DOHH2 (cell line): ENCODE data around the gene NKX2-2.

Experiments used
- H3F3A ChIP-seq: fragments of 200-600 bp; sonication (generic), shearing (Covaris generic); 2 replicates; pipeline ENCODE4 v1.6.0; 2016; ENCODE audit warnings: antibody characterized with exemption, mild to moderate bottlenecking; ENCODE audit not compliant: control insufficient read depth, insufficient read depth
- H3K27ac ChIP-seq: fragments of 200-600 bp; sonication (generic); 2 replicates; pipeline ENCODE4 v1.5.1; 2014; ENCODE audit warnings: low read depth, mild to moderate bottlenecking, low read length, moderate library complexity
- H3K27me3 ChIP-seq: fragments of 200-600 bp; sonication (generic); 2 replicates; pipeline ENCODE4 v1.6.1; 2014; ENCODE audit warnings: mild to moderate bottlenecking, low read length, mixed read lengths; ENCODE audit not compliant: control insufficient read depth
- H3K36me3 ChIP-seq: fragments of 200-600 bp; sonication (generic); 2 replicates; pipeline ENCODE4 v1.6.1; 2014; ENCODE audit warnings: mild to moderate bottlenecking, low read length, moderate library complexity, mixed read lengths; ENCODE audit not compliant: control insufficient read depth
- H3K4me1 ChIP-seq: fragments of 200-600 bp; sonication (generic); 2 replicates; pipeline ENCODE4 v1.6.1; 2014; ENCODE audit warnings: mild to moderate bottlenecking, low read length, mixed read lengths; ENCODE audit not compliant: control insufficient read depth
- H3K4me2 ChIP-seq: fragments of 200-600 bp; sonication (generic); 2 replicates; pipeline ENCODE4 v1.6.0; 2014; ENCODE audit warnings: mild to moderate bottlenecking, low read length, moderate library complexity
- H3K4me3 ChIP-seq: fragments of 200-600 bp; sonication (generic); 2 replicates; pipeline ENCODE4 v1.5.1; 2014; ENCODE audit warnings: mild to moderate bottlenecking, low read length, mixed read lengths
- H3K79me2 ChIP-seq: fragments of 200-600 bp; sonication (generic); 2 replicates; pipeline ENCODE4 v1.6.1; 2014; ENCODE audit warnings: mild to moderate bottlenecking, low read length, mixed read lengths; ENCODE audit not compliant: control insufficient read depth
- H3K9me2 ChIP-seq: fragments of 200-600 bp; sonication (generic); replicated peaks from 2 replicates; pipeline ENCODE4 v1.6.1; 2014; ENCODE audit warnings: mild to moderate bottlenecking, low read length, mixed read lengths; ENCODE audit not compliant: control insufficient read depth
- H3K9me3 ChIP-seq: fragments of 200-600 bp; sonication (generic); 2 replicates; pipeline ENCODE4 v1.6.1; 2014; ENCODE audit warnings: antibody characterized with exemption, low read length, mixed read lengths; ENCODE audit not compliant: control insufficient read depth, insufficient read depth
- H4K20me1 ChIP-seq: fragments of 200-600 bp; sonication (generic); 2 replicates; pipeline ENCODE4 v1.6.0; 2014; ENCODE audit warnings: low read depth, mild to moderate bottlenecking, antibody characterized with exemption, low read length, moderate library complexity; ENCODE audit not compliant: control insufficient read depth, insufficient read depth
- EZH2phosphoT487 ChIP-seq: fragments of 200-600 bp; sonication (generic); IDR thresholded peaks from 2 replicates; pipeline ENCODE4 v1.6.1; 2017; ENCODE audit warnings: borderline replicate concordance, mild to moderate bottlenecking, antibody characterized with exemption, low read length, moderate library complexity, mixed read lengths
- TF ChIP-seq, protein P1 (sequence below): fragments of 200-600 bp; sonication (generic); IDR thresholded peaks from one replicate; pipeline ENCODE4 v1.5.1; 2014; ENCODE audit warnings: antibody characterized with exemption, mild to moderate bottlenecking, low read depth, low read length; ENCODE audit not compliant: poor library complexity, severe bottlenecking

The NKX2-2 gene

DNA sequence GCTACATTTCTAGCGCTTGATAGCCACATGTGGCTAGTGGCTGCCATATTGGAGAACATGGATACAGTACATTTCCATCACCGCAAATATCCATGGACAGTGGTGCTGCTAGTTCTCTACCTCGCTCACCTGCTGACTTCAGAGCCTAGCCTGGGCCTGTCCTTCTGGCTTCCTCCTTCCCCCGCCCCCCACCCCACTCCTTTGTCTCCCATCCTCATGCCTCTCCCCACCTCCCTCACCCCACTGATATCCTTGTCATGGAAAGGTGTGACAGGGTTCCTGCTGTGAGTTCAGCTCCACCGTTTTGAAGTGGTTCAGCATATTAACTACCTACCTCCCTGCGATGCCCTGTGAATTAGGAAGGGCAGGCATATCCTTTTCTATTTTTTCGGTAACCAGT lies 14.2 kb downstream of the NKX2-2 start:
- H3K36me3 ChIP-seq = no peaks in the 10 kb centered on the region
- no peaks in the 10 kb centered on the region for H3F3A ChIP-seq
- no peaks in the 10 kb centered on the region for H3K9me2 ChIP-seq
- no peaks in the 10 kb centered on the region for H3K4me1 ChIP-seq
- no peak overlapping the region for H3K27ac ChIP-seq
- H3K9me3 ChIP-seq = no peaks in the 10 kb centered on the region
- no peak for TF ChIP-seq EZH2phosphoT487
- TF ChIP-seq, protein P1, sequence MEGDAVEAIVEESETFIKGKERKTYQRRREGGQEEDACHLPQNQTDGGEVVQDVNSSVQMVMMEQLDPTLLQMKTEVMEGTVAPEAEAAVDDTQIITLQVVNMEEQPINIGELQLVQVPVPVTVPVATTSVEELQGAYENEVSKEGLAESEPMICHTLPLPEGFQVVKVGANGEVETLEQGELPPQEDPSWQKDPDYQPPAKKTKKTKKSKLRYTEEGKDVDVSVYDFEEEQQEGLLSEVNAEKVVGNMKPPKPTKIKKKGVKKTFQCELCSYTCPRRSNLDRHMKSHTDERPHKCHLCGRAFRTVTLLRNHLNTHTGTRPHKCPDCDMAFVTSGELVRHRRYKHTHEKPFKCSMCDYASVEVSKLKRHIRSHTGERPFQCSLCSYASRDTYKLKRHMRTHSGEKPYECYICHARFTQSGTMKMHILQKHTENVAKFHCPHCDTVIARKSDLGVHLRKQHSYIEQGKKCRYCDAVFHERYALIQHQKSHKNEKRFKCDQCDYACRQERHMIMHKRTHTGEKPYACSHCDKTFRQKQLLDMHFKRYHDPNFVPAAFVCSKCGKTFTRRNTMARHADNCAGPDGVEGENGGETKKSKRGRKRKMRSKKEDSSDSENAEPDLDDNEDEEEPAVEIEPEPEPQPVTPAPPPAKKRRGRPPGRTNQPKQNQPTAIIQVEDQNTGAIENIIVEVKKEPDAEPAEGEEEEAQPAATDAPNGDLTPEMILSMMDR = no peak
- H4K20me1 ChIP-seq = no peaks in the 10 kb centered on the region
- H3K27me3 ChIP-seq = no peaks in the 10 kb centered on the region
- H3K79me2 ChIP-seq = no peaks in the 10 kb centered on the region
- no peak overlapping the region for H3K4me2 ChIP-seq
- H3K4me3 ChIP-seq = no peak overlapping the region

DNA sequence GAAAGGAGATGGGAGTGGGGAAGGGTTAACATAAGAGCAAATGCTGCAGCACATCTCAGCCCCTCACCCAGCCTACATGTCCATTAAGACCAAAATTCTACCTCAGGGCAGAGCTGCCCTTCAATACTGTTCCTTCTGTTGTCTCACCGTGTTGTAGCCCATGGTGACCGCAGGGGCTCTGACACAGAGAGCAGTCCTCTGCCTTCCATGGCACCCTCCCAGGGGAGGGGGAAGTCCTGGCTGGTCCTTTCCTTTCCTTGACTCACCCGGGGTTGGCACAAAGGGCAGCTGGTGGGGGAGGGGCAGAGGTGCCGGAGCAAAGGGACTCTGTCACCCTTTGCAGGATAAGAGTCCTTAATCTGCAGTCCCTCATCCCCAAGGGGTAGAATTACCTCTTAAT lies 15.2 kb downstream of the NKX2-2 start:
- Histone ChIP-seq H3K4me3 (no peak overlapping the region), H4K20me1 (no peaks in the 10 kb centered on the region), H3K36me3 (no peaks in the 10 kb centered on the region), H3K4me2 (no peak overlapping the region), H3K27me3 (no peaks in the 10 kb centered on the region), H3K79me2 (no peaks in the 10 kb centered on the region), H3K4me1 (no peaks in the 10 kb centered on the region), H3K9me3 (no peaks in the 10 kb centered on the region), H3K27ac (no peak overlapping the region), H3K9me2 (no peaks in the 10 kb centered on the region), H3F3A (no peaks in the 10 kb centered on the region)
- TF ChIP-seq, protein P1 = no peak
- no peak for TF ChIP-seq EZH2phosphoT487

- Histone ChIP-seq H3K36me3 (no peaks in the 10 kb centered on the region), H3K27me3 (no peaks in the 10 kb centered on the region), H4K20me1 (no peaks in the 10 kb centered on the region), H3K9me2 (no peaks in the 10 kb centered on the region), H3K4me1 (no peaks in the 10 kb centered on the region), H3K4me3 (no peak overlapping the region), H3K4me2 (no peak overlapping the region), H3K9me3 (no peaks in the 10 kb centered on the region), H3F3A (no peaks in the 10 kb centered on the region), H3K27ac (no peak overlapping the region), H3K79me2 (no peaks in the 10 kb centered on the region)
- no peak for TF ChIP-seq EZH2phosphoT487
- TF ChIP-seq, protein P1 = no peak
Measured at GRCh38 chr20:21498195-21498594, 15.7 kb downstream of the NKX2-2 start.

- Histone ChIP-seq H3K36me3 (no peaks in the 10 kb centered on the region), H3K4me2 (no peak overlapping the region), H3K4me3 (no peak overlapping the region), H3K27ac (no peak overlapping the region), H3K79me2 (no peaks in the 10 kb centered on the region), H3F3A (no peaks in the 10 kb centered on the region), H3K4me1 (no peaks in the 10 kb centered on the region), H3K9me2 (no peaks in the 10 kb centered on the region), H3K27me3 (peaks cover 4% of the 10 kb centered on the region; the same call in 1 of the 2 replicates), H4K20me1 (no peaks in the 10 kb centered on the region), H3K9me3 (no peaks in the 10 kb centered on the region)
- TF ChIP-seq, protein P1 = no peak
- TF ChIP-seq EZH2phosphoT487 = no peak
Measured at GRCh38 chr20:21496452-21496851, 17.4 kb downstream of the NKX2-2 start.
